NCI-H2107 (cell line): ENCODE results near the gene NOL12.
"Not testable (repeated sequence)": the region's sequence is repeated elsewhere in the genome, so short reads cannot be mapped to it uniquely, and the experiment has no call there.

Source experiments
- DNase-seq: peaks from one replicate; lab custom pipeline; 2025; lab: John Stamatoyannopoulos, UW

NOL12 gene

DNA sequence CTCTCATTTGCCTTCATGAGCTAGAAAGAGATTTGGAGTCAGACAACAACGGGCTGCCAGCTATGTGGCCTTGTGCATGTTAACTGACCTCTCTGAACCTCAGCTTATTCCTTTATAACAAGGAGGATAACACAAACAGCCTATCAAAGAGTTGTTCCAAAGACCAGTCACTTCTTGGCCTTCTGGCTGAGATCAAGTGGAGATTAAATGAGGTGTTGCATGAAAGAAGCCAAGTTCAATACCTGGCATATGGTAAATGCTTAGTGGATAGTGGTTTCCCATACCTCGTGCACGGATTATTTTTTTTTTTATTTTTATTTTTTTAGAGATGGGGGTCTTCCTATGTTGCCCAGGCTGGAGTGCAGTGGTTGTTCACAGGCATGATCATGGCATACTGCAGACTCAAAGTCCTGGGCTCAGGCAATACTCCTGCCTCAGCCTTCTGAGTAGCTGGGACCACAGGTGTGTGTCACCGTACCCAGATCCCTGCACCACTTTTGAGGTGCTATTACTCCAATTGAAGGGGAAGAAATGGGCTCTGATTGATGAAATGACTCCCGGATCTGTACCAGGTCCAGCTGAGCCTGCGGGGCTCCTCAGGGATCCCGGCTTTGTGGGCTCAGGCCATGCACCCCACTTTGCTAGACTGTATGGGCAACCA lies 5.8 kb upstream of the NOL12 start:
- DNase-seq, result no peak

DNA sequence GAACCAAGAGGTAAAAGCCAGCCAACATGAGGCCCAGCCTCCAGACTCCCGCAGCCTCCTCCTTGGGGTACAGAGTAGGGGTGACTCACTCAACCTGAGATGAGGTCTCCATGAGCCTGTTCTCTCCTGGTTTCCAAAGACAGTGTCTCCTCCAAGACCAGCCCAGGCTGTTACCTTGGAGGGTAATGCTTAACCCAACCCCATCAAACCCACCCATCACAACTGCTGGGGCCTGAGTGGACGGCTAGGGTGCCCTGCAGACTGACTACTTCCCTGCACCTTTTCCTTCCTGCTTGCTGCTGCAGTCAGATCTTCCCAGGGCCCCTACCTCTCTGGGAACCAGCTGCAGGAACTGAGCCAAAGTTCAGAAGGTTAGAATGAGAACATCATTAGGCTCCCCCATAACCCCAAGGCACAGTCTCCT lies 5.1 kb upstream of the NOL12 start:
- DNase-seq, result no peak

DNA sequence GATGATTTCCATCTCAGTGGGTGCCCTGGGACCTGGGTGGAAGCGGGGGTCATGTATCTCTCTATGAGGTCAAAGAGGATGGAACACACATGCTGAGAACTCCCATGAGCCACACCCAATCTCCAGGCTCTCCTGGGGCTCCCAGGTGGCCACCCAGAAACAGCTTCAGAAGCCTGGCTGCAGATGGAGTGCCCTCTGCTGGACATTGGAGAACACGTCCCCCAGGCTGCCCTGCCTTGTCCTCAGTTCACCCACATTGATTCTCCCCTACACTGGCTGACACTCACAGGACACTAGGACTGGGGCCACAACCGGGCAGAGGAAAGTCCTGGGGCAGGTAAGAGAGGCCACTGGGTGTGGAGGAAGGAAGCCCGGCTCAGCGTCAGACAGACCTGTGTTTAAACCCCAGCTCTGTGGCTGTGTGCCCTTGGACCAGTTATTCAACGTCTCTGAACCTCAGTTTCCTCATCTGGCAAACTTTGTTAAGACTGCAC lies 4.5 kb upstream of the NOL12 start:
- DNase-seq, result no peak

DNA sequence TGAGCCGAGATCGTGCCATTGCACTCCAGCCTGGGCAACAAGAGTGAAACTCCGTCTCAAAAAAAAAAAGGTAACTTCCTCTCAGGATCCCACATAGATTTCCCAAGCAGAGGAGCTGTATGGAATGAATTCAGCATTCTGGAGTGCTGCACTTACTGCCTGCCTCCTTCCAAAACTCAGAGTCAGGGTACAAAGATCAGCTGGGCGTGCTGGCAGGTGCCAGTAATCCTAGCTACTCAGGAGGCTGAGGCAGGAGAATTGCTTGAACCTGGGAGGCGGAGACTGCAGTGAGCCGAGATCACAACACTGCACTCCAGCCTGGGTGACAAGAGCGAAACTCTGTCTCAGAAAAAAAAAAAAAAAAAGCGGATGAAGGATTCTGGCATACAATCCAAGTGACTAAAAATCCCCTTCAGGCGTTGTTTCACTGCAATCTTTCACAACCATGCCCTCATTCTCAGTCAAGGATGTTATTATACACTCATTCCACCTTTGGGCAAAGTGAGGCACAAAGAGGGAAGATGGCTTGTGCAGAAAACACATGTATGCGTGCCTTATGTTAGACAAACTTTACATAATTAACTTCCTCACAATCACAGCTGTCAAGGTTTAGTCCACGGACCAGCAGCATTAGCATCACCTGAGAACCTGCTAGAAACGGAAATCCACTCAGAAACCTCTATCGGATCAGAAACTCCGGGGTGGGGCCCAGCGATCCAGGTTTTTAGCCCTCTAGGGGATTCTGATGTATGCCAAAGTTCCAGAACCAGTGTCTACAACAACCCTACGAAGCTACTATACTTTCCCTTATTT lies 1.1 kb upstream of the NOL12 start:
- no peak for DNase-seq

DNA sequence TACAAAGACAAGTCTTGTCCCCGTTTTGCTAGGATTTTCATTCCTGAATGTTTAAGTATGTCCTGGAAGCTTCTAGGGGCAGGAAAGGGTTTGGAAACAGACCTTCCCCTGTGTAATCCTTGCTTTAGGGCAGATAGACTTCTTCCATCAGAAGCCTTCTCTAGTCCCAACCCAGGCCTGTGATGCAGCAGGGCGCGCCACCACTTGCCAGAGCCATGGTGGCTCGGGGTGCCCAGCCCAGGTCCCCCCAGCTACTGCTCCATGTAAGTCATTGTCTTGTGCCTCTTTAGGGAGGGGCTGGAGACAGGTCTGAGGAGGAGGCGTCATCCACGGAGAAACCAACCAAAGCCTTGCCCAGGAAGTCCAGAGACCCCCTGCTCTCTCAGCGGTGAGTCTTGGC lies 4.3 kb downstream of the NOL12 start:
- DNase-seq, result no peak

DNA sequence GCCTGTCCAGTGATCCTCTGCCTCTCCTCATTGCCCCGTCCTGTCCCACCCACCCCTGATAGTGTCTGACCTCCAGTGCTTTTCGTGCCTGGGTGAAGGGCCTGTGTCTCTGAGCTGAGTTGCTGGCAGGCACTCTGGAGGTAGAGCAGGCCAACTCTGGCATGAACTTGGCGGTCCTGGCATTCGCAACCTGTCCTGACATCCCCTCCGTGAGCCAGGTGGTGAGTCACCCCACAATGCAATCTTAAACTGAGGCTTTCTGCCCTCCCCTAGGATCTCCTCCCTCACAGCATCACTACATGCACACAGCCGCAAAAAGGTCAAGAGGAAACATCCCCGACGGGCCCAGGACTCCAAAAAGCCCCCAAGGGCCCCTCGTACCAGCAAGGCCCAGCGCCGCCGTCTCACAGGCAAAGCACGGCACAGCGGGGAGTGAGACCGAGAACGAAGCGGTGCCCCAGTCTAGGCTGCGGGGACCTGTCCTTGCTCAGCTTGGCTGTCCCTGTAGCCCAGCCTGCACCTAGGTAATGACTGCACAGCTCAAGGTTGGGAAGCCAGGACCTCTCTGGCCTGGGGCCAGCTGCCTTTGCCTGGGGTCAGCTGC lies 4.9 kb downstream of the NOL12 start:
- DNase-seq, result no peak

DNA sequence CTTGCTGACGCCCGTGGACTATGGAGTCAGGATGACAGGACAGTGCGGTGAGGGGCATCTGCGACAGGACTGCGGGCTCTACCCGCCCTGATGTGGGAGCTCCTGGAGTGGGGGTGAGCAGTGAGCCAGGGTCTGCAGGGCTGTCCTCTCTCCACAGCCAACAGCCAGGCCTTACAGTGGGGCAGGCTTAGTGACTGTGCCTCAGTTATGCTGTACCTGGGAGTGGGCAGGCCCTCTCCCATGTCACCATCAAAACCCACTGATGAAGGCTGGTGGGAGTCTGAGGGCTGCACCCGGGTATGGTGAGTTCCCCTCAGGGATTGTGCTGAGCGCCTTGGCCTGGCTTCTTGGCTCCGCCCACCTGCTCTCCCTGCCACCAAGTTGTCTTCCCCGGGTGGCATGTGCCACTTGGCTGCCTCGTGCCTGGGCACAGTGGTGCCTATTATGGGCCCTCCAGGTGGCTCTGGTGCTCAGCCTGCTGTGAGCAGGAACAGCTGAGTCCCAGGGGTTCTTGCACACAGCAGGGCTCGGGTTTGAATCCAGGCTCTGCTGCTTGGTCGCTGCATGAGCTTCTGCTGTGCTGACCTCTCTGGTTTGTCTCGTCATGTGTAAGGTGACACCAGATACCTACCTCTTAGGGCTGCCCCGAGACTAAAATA lies 6.6 kb downstream of the NOL12 start:
- no peak for DNase-seq

DNA sequence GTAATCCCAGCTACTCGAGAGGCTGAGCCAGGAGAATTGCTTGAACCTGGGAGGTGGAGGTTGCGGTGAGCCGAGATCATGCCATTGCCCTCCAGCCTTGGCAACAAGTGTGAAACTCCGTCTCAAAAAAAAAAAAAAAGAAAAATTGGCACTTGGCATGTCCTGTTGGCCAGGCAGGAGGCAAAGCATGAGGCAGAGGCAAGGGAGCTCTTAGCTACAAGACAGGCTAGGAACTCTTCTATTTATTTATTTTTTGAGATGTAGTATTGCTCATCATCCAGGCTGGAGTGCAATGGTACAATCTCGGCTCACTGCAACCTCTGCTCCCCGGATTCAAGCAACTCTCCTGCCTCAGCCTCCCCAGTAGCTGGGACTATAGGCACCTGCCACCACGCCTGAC lies 8.0 kb downstream of the NOL12 start:
- not testable (repeated sequence) for DNase-seq

DNA sequence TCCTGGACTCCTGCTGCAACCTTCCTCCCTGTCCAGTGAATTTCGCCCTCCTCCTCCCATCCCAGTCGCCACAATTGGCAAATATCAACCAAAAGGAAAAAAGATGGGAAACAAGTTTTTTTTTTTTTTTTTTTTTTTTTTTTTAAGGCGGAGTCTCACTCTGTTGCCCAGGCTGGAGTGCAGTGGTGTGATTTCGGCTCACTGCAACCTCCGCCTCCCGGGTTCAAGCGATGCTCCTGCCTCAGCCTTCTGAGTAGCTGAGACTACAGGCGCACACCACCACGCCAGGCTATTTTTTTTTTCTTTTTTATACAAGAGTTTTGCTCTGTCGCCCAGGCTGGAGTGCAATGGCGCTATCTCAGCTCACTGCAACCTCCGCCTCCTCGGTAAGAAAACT lies 10.1 kb downstream of the NOL12 start:
- DNase-seq, result not testable (repeated sequence)

DNA sequence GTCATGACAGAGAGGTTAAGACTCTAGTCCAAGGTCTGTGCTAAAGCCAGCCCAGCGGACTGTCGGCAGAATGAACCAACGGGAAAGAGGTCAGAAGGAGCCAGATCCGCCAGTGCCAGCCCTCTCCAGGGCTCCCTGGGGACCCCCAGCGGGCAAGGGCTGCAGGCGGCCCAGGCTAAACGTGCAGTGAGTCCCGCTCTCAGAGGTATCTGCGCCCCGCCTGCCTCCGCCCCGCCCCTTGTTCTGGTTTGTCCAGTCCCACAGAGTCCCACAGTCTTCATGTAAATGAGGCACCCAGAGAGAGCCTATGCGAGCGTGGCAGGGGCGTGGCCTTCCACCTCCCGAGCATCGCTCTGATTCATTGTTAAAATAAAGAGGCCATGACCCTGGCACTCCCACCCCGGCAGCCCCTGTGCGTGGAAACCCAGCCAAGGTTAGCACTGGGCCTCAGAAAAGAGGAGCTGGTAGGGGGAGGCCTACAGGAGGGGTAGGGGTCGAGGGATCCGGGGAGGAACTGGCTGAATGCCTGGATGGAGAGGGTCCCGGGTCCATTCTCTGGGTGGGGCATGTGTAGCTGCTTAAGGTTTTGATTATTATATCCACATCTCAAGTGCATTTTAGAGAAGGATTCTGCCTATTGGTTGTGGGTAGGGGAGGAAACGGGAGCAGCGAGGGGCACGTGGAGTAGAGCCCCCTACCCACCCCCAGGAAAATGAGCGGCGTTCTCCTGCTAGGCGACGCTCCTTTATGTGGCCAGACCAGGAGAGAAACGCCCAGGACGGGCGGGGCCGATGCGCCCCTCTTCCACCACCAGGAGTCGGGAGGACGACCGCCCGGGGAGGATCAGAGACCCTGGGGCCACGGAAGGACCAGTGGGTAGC lies 10.8 kb downstream of the NOL12 start, which contains the start of gene TRIOBP:
TSS of gene TRIOBP (plus strand) at position 392 of the 881 bp plus-strand sequence. CDS start 4,318 bp downstream, outside the sequence.
- peak; percentile 70 for DNase-seq

DNA sequence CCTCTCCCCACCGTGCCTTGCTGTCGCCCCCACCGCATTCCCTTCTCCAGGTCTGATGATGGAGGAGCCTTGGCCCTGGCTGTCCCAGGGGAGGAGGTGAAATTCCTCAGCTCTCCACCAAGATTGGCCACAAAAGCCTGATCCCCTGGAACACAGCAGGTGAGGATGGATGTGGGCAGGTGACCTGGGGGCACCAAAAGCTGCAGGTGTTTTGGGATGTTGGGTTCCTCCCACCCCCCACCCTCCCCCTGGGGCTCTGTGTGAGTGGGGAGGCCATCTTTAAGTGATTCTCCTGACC lies 11.3 kb downstream of the NOL12 start:
- DNase-seq, result no peak

DNA sequence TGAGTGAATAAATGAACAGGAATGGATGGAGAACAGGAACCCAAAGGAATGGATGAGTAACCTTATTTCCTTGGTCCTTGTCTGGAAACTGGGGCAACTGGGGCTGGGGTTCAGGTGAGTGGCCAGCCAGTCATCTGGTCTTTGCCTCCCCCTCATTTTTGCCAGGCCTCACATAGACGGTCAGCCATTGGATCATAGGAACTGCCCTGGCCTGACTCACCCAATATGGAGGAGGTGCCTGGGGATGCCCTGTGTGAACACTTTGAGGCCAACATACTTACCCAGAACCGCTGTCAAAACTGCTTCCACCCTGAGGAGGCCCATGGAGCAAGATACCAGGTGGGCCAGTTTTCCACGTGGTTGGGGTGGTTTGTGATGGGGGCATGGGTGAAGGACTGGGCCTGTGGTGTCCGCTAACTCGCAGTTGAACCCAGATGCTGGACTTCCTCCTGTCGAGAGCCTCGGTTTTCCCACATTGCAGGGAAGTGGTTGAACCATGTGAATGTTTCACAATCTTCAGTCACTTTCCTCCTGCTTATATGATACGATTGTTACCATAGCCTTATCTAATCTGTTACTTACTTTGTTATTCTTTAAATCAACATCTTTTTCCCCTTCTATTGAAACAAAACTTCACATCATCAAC lies 15.1 kb downstream of the NOL12 start:
- DNase-seq, result no peak

DNA sequence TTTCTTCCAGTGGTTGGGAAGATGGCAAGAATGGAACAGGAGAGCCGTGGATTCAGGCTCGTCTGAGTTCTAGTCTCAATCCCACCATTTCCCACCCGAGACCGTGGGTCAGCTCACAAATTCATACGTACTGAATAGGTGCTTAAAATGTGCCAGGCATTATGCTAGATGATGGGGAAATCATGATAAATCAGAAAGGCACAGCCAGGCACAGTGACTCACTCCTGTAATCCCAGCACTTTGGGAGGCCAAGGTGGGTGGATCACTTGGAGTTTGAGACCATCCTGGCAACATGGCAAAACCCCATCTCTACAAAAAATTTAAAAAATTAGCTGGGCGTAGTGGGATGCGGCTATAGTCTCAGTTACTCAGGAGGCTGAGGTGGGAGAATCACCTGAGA lies 17.8 kb downstream of the NOL12 start:
- no peak for DNase-seq

DNA sequence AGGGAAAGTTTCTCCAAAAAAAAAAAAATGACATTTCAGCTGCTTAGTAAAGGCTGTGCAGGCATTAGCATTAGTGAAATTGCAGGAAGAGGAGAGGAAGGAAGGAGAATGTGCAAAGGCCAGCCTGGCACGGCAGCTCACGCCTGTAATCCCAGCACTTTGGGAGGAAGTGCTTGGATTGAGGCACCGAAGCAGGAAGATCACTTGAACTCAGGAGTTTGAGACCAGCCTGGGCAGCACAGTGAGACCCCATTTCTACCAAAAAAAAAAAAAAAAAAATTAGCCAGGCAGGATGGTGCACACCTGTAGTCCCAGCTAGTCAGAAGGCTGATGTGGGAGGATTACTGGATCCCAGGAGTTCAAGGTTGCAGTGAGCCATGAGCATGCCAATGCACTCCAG lies 18.5 kb downstream of the NOL12 start:
- DNase-seq, result no peak

DNA sequence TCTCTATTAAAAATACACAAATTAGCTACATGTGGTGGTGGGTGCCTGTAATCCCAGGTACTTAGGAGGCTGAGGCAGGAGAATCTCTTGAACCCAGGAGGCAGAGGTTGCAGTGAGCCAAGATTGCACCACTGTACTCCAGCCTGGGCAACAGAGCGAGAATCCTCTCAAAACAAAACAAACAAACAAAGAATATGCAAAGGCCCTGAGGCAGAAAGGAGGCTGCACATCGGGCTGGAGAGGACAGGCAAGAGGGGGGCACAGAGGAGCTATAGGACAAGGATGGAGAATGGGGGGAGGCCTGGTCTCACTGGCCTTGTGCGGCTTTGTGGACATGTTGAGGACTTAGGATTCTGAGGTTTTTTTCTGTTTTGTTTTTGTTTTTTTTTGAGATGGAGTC lies 19.1 kb downstream of the NOL12 start:
- no peak for DNase-seq

DNA sequence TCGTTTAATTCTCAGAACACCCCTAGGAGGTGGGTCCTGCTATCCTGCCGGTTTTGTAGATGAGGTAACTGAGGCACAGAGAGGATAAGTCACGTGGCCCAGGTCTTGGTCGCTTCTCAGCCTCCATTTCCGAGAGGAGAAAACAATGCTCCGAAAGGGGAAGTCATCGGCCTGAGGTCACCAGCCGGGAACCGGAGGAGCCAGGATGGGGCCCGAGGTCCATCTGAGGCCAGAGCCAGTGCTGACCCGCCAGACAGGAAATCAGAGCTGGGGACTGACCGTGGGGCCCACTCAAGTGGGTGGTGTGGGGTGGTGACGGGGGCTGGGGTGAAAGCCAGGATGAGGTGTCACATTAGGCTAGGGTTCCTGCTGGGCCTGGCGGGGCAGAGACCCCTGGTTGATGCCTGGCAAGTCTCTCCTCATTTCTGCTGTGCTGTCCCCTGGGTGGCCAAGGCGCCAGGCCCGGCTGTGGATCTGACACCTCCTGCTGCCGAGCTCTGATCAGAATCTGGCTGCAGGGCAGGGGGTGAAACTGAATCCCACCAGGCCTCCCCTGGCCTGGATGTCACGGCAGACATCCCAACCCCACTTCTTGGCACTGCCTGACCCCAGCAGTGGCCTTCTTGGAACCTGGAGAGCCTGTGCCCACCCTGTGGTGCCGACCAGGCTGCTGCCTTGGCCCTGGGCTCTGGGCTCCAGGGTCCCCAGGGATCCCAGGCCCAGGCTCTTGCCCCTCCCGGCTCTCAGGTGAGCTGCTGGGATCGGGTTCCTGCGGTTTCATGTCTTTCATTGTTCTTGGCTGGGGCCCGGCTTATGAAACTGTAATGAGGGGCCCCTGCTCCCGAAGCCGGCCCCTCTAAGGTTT lies 22.7 kb downstream of the NOL12 start:
- peak; percentile 74 for DNase-seq

DNA sequence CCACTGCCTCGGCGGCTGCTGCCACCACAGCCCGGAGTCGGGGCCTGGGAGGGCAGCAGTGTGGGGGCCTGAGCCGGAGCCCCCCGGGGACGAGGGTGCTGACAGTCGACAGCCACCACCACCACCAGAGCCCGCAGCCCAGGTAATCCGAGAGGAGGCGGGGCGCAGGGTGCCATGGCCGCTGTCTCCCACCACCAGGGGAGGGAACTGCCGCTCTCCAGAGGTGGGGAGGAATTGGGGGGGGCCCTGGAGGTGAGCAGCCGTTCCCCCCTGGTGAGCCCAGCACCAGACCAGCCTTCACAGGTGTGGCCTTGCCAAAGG lies 23.3 kb downstream of the NOL12 start:
- DNase-seq, result peak; percentile 74

DNA sequence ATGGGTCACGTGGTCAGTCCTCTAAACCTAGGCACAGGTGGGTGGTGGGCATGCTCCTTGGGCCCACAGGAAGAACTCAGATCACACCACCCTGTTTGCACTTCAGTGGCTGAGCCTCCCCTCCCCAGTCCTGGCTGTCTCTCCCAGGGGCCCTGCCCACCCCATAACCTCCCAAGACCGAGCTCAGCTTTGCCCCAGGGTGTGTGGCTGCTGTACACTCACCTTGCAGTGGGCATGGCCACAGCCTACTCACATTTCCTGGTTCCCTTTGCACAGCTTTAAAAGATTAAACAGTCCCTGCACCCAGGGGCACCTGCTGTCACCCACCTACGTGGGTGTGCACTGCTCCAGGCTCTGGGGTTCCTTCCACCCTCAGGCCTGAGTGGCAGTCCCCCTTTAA lies 24.5 kb downstream of the NOL12 start:
- no peak for DNase-seq

DNA sequence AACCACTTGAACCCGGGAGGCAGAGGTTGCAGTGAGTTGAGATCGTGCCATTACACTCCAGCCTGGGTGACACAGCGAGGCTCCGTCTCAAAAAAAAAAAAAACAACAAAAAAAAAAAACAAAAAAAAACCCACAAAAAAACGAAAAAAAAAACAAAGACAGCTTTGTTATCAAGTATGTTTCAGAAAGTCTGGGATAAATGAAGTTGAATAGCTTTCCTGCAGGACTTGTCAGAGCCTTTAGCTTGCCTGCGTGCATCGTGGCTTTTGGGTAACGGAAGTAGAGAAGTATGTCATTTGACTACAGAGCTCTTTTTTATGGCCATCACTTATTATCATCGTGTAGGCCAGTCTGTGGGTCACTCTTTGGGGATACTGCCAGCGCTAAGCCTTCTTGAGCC lies 25.3 kb downstream of the NOL12 start:
- no peak for DNase-seq

DNA sequence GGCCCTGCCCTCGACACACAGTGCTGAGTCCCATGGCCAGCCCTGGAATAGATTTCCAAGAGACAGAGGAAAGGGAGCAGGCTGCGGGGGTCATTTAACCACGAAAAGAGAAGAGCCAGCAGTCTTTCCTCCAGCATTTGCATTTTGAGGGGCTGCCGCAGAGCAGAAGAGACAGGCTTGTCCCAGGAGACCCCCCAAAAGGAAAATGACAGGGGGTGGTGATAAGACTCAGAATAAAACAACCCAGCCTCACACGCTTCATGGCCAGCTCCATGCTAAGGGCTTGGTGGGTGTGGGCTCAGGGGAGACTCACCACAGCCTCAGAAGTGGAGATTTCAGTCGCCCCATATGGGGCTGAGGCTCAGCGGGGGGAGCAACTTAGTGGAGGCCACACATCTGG lies 27.6 kb downstream of the NOL12 start:
- no peak for DNase-seq
